D721Med (cell line): ENCODE data around the gene DNAH14.
"Not testable (repeated sequence)": the region's sequence is repeated elsewhere in the genome, so short reads cannot be mapped to it uniquely, and the experiment has no call there.

Experiments
- DNase-seq: peaks from one replicate; pipeline ENCODE4 v3.0.0; 2011; ENCODE audit warnings: low spot score; ENCODE audit not compliant: insufficient read length
- FAIRE-seq: peaks from 2 replicates; lab custom pipeline; 2011; peaks lifted over from hg19 to GRCh38; lab: Jason Lieb, UNC
- TF ChIP-seq, protein P1 (sequence below): IDR thresholded peaks from 2 replicates; pipeline ENCODE4 v1.5.1; 2012; ENCODE audit warnings: mild to moderate bottlenecking, control low read depth; ENCODE audit not compliant: insufficient read depth; ENCODE audit errors: missing control alignments

DNAH14 gene

DNA sequence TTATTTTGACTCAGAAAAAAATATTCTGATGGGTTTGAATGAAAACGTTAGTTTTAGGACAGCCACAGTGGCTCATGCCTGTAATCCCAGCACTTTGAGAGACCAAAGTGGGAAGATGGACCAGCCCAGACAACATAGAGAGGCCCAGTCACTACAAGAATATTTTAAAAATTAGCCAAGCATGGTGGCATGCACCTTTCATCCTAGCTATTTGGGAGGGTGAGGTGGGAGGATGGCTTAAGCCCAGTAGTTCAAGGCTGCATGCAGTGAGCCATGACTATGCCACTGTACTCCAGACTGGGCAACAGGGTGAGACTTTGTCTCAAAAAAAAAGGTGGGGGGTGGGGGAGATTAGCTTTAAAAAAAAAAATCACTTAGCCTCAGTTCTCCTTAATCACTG is 370.9 kb downstream of the DNAH14 start:
- TF ChIP-seq, protein P1, sequence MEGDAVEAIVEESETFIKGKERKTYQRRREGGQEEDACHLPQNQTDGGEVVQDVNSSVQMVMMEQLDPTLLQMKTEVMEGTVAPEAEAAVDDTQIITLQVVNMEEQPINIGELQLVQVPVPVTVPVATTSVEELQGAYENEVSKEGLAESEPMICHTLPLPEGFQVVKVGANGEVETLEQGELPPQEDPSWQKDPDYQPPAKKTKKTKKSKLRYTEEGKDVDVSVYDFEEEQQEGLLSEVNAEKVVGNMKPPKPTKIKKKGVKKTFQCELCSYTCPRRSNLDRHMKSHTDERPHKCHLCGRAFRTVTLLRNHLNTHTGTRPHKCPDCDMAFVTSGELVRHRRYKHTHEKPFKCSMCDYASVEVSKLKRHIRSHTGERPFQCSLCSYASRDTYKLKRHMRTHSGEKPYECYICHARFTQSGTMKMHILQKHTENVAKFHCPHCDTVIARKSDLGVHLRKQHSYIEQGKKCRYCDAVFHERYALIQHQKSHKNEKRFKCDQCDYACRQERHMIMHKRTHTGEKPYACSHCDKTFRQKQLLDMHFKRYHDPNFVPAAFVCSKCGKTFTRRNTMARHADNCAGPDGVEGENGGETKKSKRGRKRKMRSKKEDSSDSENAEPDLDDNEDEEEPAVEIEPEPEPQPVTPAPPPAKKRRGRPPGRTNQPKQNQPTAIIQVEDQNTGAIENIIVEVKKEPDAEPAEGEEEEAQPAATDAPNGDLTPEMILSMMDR, result no peak
- FAIRE-seq (no peak), DNase-seq (no peak)

DNA sequence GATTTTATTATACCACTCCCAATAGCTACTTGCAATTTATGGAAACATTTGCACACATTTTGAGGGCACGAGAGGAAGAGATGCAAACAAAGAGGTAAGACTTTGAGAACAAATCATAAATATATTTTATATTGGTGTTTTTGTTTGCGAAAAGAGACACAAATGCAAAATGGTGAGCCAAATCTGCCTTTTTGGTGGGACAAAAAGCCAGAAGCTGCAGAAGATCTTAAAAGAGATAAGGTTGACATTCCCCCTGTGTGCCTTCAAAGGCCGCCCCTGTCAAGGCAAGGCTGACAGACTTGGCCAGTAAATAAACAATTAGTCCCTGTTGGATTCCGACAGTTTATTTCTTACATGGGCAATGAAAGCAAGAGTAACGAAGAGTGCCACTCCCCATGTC is 375.5 kb downstream of the DNAH14 start:
- TF ChIP-seq, protein P1, result no peak
- no peak for DNase-seq
- FAIRE-seq, result no peak

DNA sequence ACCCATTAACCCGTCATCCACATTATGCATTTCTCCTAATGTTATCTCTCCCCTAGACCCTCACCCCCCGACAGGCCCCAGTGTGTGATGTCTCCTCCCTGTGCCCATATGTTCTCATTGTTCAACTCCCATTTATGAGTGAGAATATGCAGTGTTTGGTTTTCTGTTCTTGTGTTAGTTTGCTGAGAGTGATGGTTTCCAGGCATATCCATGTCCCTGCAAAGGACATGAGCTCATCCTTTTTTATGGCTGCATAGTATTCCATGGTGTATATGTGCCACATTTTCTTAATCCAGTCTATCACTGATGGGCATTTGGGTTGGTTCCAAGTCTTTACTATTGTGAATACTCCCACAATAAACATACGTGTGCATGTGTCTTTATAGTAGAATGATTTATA is 381.1 kb downstream of the DNAH14 start:
- not testable (repeated sequence) for FAIRE-seq, DNase-seq

DNA sequence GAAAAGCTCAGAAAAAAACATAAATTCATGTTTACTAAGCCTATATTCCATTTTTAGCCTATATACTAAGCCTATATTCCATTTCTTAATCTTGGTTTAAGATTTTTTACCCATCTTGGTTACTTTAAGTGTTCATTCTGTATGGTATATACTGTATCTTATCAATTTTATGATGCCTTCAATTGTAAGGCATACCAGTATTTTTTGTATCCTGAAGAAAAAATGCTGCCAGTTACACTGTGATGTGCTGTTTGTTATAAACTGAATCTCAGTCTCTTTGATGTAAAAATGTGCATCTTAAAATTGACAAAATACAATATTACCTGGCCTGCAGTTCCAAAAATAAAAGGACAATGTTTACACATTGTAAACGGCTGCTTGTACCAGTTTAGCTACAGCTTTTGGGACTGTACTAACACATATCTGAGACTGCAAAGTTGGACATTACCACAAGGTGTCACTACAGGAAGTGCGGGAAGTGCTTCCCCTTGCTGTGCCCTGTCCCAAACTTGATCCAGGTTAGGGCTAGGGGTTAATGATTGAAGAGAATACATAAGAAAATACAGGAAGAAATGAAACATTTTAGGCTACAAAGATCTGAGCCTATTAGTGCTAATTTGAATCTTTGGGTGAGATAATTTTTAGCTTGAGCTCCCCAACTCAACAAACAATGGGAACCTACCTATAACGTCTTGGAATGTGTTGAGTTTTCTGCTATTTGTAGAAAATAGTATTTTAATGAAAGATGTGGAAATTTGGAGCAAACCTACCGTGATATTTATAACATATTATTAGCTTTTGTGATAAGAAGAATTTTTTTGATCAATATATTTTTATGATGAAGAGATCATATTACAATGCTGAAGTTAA is 389.5 kb downstream of the DNAH14 start:
- TF ChIP-seq, protein P1, result peak; percentile 92
- FAIRE-seq, result peak; percentile 51
- DNase-seq, result no peak

DNA sequence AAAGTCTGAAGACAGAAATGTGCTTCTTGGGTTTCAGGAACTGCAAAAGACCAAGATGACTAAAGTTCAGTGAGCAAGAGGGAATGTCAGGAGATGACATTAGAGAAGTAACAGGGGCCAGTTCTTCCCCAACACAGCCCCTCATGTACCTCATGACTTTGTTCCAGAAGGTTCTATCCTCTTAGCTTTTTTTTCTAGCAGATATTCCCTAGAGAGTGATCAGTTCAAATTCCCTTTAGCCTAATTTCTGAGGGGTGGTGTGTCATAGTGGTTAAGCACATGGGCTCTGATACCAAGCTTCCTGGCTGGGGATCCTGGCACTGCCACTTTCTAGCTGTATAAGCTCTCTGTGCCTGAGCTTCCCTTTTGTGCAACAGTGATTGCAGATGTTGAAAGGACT is 390.4 kb downstream of the DNAH14 start:
- DNase-seq, result no peak
- no peak for FAIRE-seq
- TF ChIP-seq, protein P1, result no peak

DNA sequence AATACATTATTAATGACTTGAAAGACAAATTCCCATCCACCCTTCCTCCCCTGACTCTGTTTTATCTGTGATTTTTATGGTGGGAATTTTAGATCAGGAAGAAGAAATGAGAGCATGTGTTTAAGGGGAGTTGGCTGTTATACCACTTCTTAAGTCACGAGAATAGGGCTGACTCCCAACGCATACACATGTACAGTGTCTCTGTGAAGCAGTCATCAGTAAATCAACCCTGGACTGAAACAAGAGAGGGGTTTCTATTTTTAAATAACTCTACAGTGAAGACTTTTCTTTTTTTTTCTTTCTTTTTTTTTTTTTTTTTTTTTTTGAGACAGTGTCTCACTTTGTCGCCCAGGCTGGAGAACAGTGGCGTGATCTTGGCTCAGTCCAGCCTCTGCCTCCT is 392.3 kb downstream of the DNAH14 start:
- no peak for DNase-seq
- no peak for FAIRE-seq
- TF ChIP-seq, protein P1, result no peak

DNA sequence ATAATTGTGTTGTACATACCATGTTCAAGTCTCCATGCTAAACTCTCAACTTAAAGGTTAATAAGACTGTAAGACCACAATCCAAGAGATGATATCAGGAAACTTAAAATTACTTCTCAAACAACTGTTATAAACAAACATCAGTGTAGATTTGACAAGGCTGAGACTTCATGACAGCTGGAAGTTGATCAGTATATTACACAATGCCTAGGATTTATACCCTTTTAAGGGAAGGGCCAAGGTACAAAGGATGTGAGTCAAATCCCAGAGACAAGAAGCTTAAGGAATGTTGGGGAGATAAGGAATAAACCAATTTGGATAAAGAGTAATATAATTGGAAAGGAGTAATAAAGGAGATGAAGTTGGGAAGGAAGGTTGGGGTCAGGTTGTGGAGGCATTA is 399.6 kb downstream of the DNAH14 start:
- DNase-seq, result no peak
- FAIRE-seq, result no peak

DNA sequence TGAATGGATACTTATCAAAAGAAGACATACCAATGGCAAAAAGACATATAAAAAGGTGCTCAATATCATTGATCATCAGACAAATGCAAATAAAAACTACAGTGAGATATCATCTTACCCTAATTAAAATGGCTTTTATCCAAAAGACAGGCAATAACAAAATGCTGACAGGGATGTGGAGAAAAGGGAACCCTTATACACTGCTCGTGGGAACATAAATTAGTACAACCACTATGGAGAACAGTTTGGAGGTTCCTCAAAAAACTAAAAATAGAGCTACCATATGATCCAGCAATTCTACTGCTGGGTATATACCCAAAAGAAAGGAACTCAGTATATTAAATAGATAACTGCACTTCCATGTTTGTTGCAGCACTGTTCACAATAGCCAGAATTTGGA is 400.5 kb downstream of the DNAH14 start:
- DNase-seq, FAIRE-seq: not testable (repeated sequence)

More for the DNA sequence above, 399.6 kb downstream of the DNAH14 start:
- TF ChIP-seq, protein P1, result no peak
